ENCODE measurements around the gene SCT. TPM values are rescaled to one million over a fixed set of nuclear protein-coding genes. Genes with fewer than 3 reads are reported as not detected.

Gene SCT
- total RNA-seq, 1 experiment from 2014 or later = not detected

GRCh38 chr11:641806-642370, 14.9 kb upstream of the SCT start:
- DNase-seq = no peak
- no peak overlapping the region for H3K27ac Mint-ChIP-seq (ENCODE audit: unreplicated experiment)
- no peaks in the 10 kb centered on the region for H3K9me3 Mint-ChIP-seq (ENCODE audit: low read depth, unreplicated experiment)
- H3K4me1 Mint-ChIP-seq (ENCODE audit: low read depth, unreplicated experiment) = no peaks in the 10 kb centered on the region
- H3K4me3 Mint-ChIP-seq (ENCODE audit: low read depth, unreplicated experiment) = no peak overlapping the region
- TF ChIP-seq CTCF (IDR thresholded peaks at IDR 0.05; ENCODE audit: unreplicated experiment) = no peak
- no TSS peak for BruUV-seq (replicated peaks)
- CTCF ChIA-PET = no interaction called here
- intact Hi-C loops (cut with micrococcal nuclease; ENCODE audit: unreplicated experiment) = no loop called here
- peaks cover 50% of the 10 kb centered on the region for H3K36me3 Mint-ChIP-seq (ENCODE audit: insufficient read depth, unreplicated experiment)
- H3K27me3 Mint-ChIP-seq (ENCODE audit: unreplicated experiment) = no peaks in the 10 kb centered on the region

GRCh38 chr11:640021-640706, 13.2 kb upstream of the SCT start:
- no peak for DNase-seq
- Mint-ChIP-seq H3K36me3 (ENCODE audit: insufficient read depth, unreplicated experiment) (peaks cover 60% of the 10 kb centered on the region), H3K27me3 (ENCODE audit: unreplicated experiment) (no peaks in the 10 kb centered on the region), H3K9me3 (ENCODE audit: low read depth, unreplicated experiment) (no peaks in the 10 kb centered on the region), H3K4me3 (ENCODE audit: low read depth, unreplicated experiment) (no peak overlapping the region), H3K4me1 (ENCODE audit: low read depth, unreplicated experiment) (no peaks in the 10 kb centered on the region), H3K27ac (ENCODE audit: unreplicated experiment) (no peak overlapping the region)
- BruUV-seq (replicated peaks) = no TSS peak
- CTCF ChIA-PET = no interaction called here
- intact Hi-C loops (cut with micrococcal nuclease; ENCODE audit: unreplicated experiment) = no loop called here
- no peak for TF ChIP-seq CTCF (IDR thresholded peaks at IDR 0.05; ENCODE audit: unreplicated experiment)

- H3K27me3 Mint-ChIP-seq (ENCODE audit: unreplicated experiment) = no peaks in the 10 kb centered on the region
- H3K9me3 Mint-ChIP-seq (ENCODE audit: low read depth, unreplicated experiment) = no peaks in the 10 kb centered on the region
- H3K4me3 Mint-ChIP-seq (ENCODE audit: low read depth, unreplicated experiment) = no peak overlapping the region
- no TSS peak for BruUV-seq (replicated peaks)
- intact Hi-C loops (cut with micrococcal nuclease; ENCODE audit: unreplicated experiment) = no loop called here
- DNase-seq = no peak
- no peaks in the 10 kb centered on the region for H3K4me1 Mint-ChIP-seq (ENCODE audit: low read depth, unreplicated experiment)
- no peak overlapping the region for H3K27ac Mint-ChIP-seq (ENCODE audit: unreplicated experiment)
- TF ChIP-seq CTCF (IDR thresholded peaks at IDR 0.05; ENCODE audit: unreplicated experiment) = no peak
- CTCF ChIA-PET = no interaction called here
- peaks cover 54% of the 10 kb centered on the region for H3K36me3 Mint-ChIP-seq (ENCODE audit: insufficient read depth, unreplicated experiment)
Measured at GRCh38 chr11:639332-639955, 12.5 kb upstream of the SCT start.

GRCh38 chr11:638631-639331, 11.8 kb upstream of the SCT start:
- Mint-ChIP-seq H3K9me3 (ENCODE audit: low read depth, unreplicated experiment) (no peaks in the 10 kb centered on the region), H3K4me1 (ENCODE audit: low read depth, unreplicated experiment) (no peaks in the 10 kb centered on the region)
- CTCF ChIA-PET = no interaction called here

More at GRCh38 chr11:638631-639331, 11.8 kb upstream of the SCT start:
- Mint-ChIP-seq H3K4me3 (ENCODE audit: low read depth, unreplicated experiment) (no peak overlapping the region), H3K27me3 (ENCODE audit: unreplicated experiment) (no peaks in the 10 kb centered on the region), H3K27ac (ENCODE audit: unreplicated experiment) (no peak overlapping the region), H3K36me3 (ENCODE audit: insufficient read depth, unreplicated experiment) (peaks cover 47% of the 10 kb centered on the region)
- no peak for TF ChIP-seq CTCF (IDR thresholded peaks at IDR 0.05; ENCODE audit: unreplicated experiment)
- DNase-seq = no peak
- no TSS peak for BruUV-seq (replicated peaks)
- intact Hi-C loops (cut with micrococcal nuclease; ENCODE audit: unreplicated experiment) = no loop called here

Data from Calu3 (cell line).